ENCODE measurements around the gene CREBRF.
"Not testable (repeated sequence)": the region's sequence is repeated elsewhere in the genome, so short reads cannot be mapped to it uniquely, and the experiment has no call there.

DNA sequence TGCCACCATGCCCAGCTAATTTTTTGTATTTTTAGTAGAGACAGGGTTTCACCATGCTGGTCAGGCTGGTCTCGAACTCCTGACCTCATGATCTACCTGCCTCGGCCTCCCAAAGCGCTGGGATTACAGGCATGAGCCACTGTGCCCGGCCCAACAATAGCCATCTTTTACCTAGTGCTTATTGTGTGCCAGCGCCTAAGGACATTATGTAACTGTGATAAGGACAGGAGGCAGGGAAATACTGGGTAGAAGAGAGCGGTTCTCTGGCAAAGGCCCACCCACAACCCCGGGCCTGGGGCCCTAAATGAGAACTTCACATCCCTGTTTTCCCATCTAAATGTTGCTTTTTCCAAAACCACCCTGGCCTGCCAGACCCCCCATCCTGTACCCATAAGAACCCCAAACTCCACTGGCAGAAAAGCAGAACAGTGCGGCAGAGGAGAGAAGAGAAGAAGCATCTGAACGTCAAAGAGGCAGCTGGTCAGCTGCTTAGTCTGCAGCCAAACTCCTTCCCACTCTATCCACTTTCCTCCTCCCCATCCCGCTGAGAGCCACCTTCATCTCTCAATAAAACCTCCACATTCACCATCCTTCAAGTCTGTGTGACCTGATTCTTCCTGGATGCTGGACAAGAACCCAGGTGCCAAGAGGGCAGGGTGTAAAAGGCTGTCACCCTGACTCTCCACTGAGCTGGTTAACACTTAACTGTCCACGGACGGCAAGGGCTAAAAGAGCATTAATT is 8.9 kb upstream of the CREBRF start:
- TF ChIP-seq, protein P1, sequence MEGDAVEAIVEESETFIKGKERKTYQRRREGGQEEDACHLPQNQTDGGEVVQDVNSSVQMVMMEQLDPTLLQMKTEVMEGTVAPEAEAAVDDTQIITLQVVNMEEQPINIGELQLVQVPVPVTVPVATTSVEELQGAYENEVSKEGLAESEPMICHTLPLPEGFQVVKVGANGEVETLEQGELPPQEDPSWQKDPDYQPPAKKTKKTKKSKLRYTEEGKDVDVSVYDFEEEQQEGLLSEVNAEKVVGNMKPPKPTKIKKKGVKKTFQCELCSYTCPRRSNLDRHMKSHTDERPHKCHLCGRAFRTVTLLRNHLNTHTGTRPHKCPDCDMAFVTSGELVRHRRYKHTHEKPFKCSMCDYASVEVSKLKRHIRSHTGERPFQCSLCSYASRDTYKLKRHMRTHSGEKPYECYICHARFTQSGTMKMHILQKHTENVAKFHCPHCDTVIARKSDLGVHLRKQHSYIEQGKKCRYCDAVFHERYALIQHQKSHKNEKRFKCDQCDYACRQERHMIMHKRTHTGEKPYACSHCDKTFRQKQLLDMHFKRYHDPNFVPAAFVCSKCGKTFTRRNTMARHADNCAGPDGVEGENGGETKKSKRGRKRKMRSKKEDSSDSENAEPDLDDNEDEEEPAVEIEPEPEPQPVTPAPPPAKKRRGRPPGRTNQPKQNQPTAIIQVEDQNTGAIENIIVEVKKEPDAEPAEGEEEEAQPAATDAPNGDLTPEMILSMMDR (IDR thresholded peaks at IDR 0.05), result not testable (repeated sequence)
- TF ChIP-seq POLR2A, POLR2AphosphoS5 (IDR thresholded peaks at IDR 0.05): not testable (repeated sequence)

Data from breast epithelium (tissue), 3 donors.